ENCODE results near the gene LAT. TPM values are rescaled to one million over a fixed set of nuclear protein-coding genes. Genes with fewer than 3 reads are reported as not detected.

Gene LAT
- total and polyA plus RNA-seq, 2 of the 13 experiments (the other 11 are each of a cell fraction or from before 2014, with no cell fraction given): 2.0 to 3.0 TPM

DNA sequence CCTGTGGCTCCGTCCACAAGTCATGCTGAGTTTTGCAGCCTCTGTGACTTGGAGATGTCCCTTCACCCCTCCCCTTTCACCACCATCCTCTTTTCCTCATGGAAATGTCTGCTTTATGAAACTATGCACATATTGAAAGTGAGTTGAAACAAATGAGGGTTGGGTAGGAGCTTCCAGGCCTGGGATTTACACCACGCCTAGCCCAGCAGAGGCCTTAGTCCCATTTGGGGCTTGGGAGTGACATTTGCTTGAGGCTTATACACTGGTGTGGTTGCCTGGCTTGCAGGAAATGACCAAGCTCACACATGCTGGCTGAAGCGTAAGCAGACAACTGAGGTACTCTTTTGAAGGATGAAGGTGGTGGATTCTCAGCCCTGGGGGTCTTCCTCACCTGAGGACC lies 20.8 kb upstream of the LAT start (continued):
- TF ChIP-seq, protein P1, sequence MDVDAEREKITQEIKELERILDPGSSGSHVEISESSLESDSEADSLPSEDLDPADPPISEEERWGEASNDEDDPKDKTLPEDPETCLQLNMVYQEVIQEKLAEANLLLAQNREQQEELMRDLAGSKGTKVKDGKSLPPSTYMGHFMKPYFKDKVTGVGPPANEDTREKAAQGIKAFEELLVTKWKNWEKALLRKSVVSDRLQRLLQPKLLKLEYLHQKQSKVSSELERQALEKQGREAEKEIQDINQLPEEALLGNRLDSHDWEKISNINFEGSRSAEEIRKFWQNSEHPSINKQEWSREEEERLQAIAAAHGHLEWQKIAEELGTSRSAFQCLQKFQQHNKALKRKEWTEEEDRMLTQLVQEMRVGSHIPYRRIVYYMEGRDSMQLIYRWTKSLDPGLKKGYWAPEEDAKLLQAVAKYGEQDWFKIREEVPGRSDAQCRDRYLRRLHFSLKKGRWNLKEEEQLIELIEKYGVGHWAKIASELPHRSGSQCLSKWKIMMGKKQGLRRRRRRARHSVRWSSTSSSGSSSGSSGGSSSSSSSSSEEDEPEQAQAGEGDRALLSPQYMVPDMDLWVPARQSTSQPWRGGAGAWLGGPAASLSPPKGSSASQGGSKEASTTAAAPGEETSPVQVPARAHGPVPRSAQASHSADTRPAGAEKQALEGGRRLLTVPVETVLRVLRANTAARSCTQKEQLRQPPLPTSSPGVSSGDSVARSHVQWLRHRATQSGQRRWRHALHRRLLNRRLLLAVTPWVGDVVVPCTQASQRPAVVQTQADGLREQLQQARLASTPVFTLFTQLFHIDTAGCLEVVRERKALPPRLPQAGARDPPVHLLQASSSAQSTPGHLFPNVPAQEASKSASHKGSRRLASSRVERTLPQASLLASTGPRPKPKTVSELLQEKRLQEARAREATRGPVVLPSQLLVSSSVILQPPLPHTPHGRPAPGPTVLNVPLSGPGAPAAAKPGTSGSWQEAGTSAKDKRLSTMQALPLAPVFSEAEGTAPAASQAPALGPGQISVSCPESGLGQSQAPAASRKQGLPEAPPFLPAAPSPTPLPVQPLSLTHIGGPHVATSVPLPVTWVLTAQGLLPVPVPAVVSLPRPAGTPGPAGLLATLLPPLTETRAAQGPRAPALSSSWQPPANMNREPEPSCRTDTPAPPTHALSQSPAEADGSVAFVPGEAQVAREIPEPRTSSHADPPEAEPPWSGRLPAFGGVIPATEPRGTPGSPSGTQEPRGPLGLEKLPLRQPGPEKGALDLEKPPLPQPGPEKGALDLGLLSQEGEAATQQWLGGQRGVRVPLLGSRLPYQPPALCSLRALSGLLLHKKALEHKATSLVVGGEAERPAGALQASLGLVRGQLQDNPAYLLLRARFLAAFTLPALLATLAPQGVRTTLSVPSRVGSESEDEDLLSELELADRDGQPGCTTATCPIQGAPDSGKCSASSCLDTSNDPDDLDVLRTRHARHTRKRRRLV (CRISPR knock-in tag; IDR thresholded peaks at IDR 0.05): no peak
- no peak for TF ChIP-seq TEAD3 (CRISPR knock-in tag; optimal IDR thresholded peaks at IDR 0.05; ENCODE audit: borderline replicate concordance)
- TF ChIP-seq RNF2 (conservative IDR thresholded peaks at IDR 0.05; ENCODE audit: low read depth): no peak
- no peak for TF ChIP-seq PRPF4 (IDR thresholded peaks at IDR 0.05; ENCODE audit: low read depth, low read length, poor library complexity, severe bottlenecking)

DNA sequence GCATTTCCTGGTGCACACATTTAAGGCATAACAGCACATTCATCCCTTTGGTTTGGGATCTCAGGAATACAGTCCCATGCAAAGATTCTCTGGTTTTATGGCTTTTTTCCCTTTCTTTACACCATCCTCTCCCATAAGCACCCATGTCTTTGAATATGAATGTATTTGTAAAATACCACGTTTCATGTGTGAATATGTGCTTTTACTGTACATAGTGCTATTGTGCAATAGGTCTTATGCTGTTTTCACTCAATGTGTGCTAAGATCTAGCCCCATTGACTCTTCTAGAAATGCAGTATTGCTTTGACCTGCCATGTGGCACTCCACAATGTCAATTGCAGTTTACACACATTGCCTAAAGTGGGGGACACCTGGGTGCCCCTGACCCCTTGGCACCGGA lies 20.4 kb upstream of the LAT start:
- FAIRE-seq: no peak
- in situ Hi-C loops (cut with HindIII; ENCODE audit: extremely low pct_ligation_motif_present, low pct_unique_long_range_greater_than_20kb): no loop called here
- WGBS (ENCODE audit: low lambda C conversion rate): 89% methylated on average over 2 of the region's 2 CpGs

More for the DNA sequence above, 20.4 kb upstream of the LAT start:
- Histone ChIP-seq H3K9ac (ENCODE audit: insufficient read depth, low read depth, low read length) (no peak overlapping the region), H3K27me3 (ENCODE audit: control insufficient read depth in 1 of 2, insufficient read depth in 2 of 2, low read length in 2 of 2) (no peaks in the 10 kb centered on the region), H3K4me3 (replicated peaks in 1 of 3; ENCODE audit: insufficient read depth in 1 of 3, low read depth in 2 of 3, low read length in 3 of 3) (no peak overlapping the region), H3K79me2 (ENCODE audit: insufficient read depth, low read length) (no peaks in the 10 kb centered on the region), H3K9me3 (ENCODE audit: low read length) (no peaks in the 10 kb centered on the region), H3K36me3 (replicated peaks in 1 of 2; ENCODE audit: control insufficient read depth in 1 of 2, insufficient read depth in 2 of 2, low read length in 2 of 2) (peaks cover 13 to 46% of the 10 kb centered on the region in 2 experiments), H3K27ac (ENCODE audit: extremely low read length, insufficient read depth, low read length) (no peak overlapping the region), H4K20me1 (ENCODE audit: insufficient read depth, low read length) (no peaks in the 10 kb centered on the region), H2AFZ (ENCODE audit: low read length) (no peak overlapping the region), H3K4me2 (ENCODE audit: low read depth, low read length) (no peak overlapping the region), H3K4me1 (ENCODE audit: insufficient read depth, low read length) (no peaks in the 10 kb centered on the region)
- intact Hi-C loops (cut with micrococcal nuclease; ENCODE audit: unreplicated experiment): no loop called here
- ChIA-PET POLR2A (no interaction called here), CTCF (ENCODE audit: low intra/inter-chr PET ratio, low total read pairs) (no interaction called here)
- TF ChIP-seq ZNF563 (CRISPR knock-in tag; IDR thresholded peaks at IDR 0.05) (no peak), ZNF547 (CRISPR knock-in tag; IDR thresholded peaks at IDR 0.05) (no peak), ZFAT (CRISPR knock-in tag; conservative IDR thresholded peaks at IDR 0.05) (no peak), ZSCAN30 (CRISPR knock-in tag; IDR thresholded peaks at IDR 0.05) (no peak), CEBPG (CRISPR knock-in tag; IDR thresholded peaks at IDR 0.05) (0 out of 2 replicates have a peak, but pooled peaks have one; percentile 14), ZNF30 (CRISPR knock-in tag; IDR thresholded peaks at IDR 0.05) (no peak), YEATS2 (CRISPR knock-in tag; IDR thresholded peaks at IDR 0.05; ENCODE audit: borderline replicate concordance) (no peak), ZNF335 (CRISPR knock-in tag; IDR thresholded peaks at IDR 0.05) (no peak), CEBPB (IDR thresholded peaks at IDR 0.05; ENCODE audit: borderline replicate concordance, low read depth, low read length) (peak; percentile 88), ZBTB42 (CRISPR knock-in tag; IDR thresholded peaks at IDR 0.05) (no peak)
- TF ChIP-seq, protein P2, sequence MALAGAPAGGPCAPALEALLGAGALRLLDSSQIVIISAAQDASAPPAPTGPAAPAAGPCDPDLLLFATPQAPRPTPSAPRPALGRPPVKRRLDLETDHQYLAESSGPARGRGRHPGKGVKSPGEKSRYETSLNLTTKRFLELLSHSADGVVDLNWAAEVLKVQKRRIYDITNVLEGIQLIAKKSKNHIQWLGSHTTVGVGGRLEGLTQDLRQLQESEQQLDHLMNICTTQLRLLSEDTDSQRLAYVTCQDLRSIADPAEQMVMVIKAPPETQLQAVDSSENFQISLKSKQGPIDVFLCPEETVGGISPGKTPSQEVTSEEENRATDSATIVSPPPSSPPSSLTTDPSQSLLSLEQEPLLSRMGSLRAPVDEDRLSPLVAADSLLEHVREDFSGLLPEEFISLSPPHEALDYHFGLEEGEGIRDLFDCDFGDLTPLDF (CRISPR knock-in tag; IDR thresholded peaks at IDR 0.05): no peak
- TF ChIP-seq, protein P3, sequence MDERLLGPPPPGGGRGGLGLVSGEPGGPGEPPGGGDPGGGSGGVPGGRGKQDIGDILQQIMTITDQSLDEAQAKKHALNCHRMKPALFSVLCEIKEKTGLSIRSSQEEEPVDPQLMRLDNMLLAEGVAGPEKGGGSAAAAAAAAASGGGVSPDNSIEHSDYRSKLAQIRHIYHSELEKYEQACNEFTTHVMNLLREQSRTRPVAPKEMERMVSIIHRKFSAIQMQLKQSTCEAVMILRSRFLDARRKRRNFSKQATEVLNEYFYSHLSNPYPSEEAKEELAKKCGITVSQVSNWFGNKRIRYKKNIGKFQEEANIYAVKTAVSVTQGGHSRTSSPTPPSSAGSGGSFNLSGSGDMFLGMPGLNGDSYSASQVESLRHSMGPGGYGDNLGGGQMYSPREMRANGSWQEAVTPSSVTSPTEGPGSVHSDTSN (CRISPR knock-in tag; IDR thresholded peaks at IDR 0.05): no peak
- TF ChIP-seq, protein P4, sequence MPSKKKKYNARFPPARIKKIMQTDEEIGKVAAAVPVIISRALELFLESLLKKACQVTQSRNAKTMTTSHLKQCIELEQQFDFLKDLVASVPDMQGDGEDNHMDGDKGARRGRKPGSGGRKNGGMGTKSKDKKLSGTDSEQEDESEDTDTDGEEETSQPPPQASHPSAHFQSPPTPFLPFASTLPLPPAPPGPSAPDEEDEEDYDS (CRISPR knock-in tag; IDR thresholded peaks at IDR 0.05): no peak
- DNase-seq (ENCODE audit: low spot score) (no peak), ATAC-seq (no peak)
- no TSS peak for BruUV-seq (replicated peaks)

All from HepG2 (cell line).